GM23338 (cell line): ENCODE results near the gene ZNF592. TPM values are rescaled to one million over a fixed set of nuclear protein-coding genes. Genes with fewer than 3 reads are reported as not detected.

Experiments used
- ATAC-seq: fragments of 200-7000 bp; cut with Tn5 transposase; 3 replicates; pipeline ENCODE4 v1.9.1; 2020
- DNase-seq: peaks from one replicate; pipeline ENCODE4 v3.0.0-alpha.2; 2015; ENCODE audit warnings: low spot score
- H2AFZ ChIP-seq: fragments of 200-600 bp; sonication (generic); 2 replicates; pipeline ENCODE4 v1.8.0; 2016; ENCODE audit warnings: antibody characterized with exemption, mild to moderate bottlenecking, moderate library complexity
- H3F3A ChIP-seq: fragments of 200-600 bp; sonication (generic); replicated peaks from 2 replicates; pipeline ENCODE4 v1.8.0; 2017; ENCODE audit warnings: antibody characterized with exemption, mixed run types, low read depth
- H3K27ac ChIP-seq: fragments of 200-600 bp; sonication (generic); 2 replicates; pipeline ENCODE4 v1.6.1; 2016; ENCODE audit warnings: low read depth
- H3K27me3 ChIP-seq: fragments of 200-600 bp; sonication (generic); 2 replicates; pipeline ENCODE4 v1.8.0; 2016; ENCODE audit warnings: mild to moderate bottlenecking, mixed run types, moderate library complexity; ENCODE audit not compliant: insufficient read depth
- H3K36me3 ChIP-seq: fragments of 200-600 bp; sonication (generic); 2 replicates; pipeline ENCODE4 v1.8.0; 2016; ENCODE audit warnings: mild to moderate bottlenecking; ENCODE audit not compliant: insufficient read depth
- H3K4me1 ChIP-seq: fragments of 200-600 bp; sonication (generic); 2 replicates; pipeline ENCODE4 v1.8.0; 2016; ENCODE audit warnings: mild to moderate bottlenecking, moderate library complexity; ENCODE audit not compliant: insufficient read depth
- H3K4me2 ChIP-seq: fragments of 200-600 bp; sonication (generic); 2 replicates; pipeline ENCODE4 v1.7.1; 2017; ENCODE audit warnings: mixed run types
- H3K4me3 ChIP-seq: fragments of 200-600 bp; sonication (generic); 2 replicates; pipeline ENCODE4 v1.6.1; 2016; ENCODE audit warnings: mixed run types
- H3K79me2 ChIP-seq: fragments of 200-600 bp; sonication (generic); replicated peaks from 2 replicates; pipeline ENCODE4 v1.8.0; 2017; ENCODE audit warnings: mild to moderate bottlenecking; ENCODE audit not compliant: insufficient read depth
- H3K9me2 ChIP-seq: fragments of 200-600 bp; sonication (generic); 2 replicates; pipeline ENCODE4 v1.8.0; 2017; ENCODE audit not compliant: insufficient read depth
- H4K20me1 ChIP-seq: fragments of 200-600 bp; sonication (generic); replicated peaks from 2 replicates; pipeline ENCODE4 v1.8.0; 2017; ENCODE audit warnings: mild to moderate bottlenecking; ENCODE audit not compliant: insufficient read depth
- H3K27ac Mint-ChIP-seq: 2 replicates; pipeline ENCODE4 v1.8.0; 2020; ENCODE audit warnings: inconsistent platforms, mild to moderate bottlenecking, moderate library complexity, mixed read lengths
- H3K27me3 Mint-ChIP-seq: 3 replicates; pipeline ENCODE4 v1.8.0; 2022; ENCODE audit warnings: low read depth, mild to moderate bottlenecking, moderate library complexity, mixed read lengths, inconsistent platforms; ENCODE audit not compliant: insufficient read depth, poor library complexity
- H3K36me3 Mint-ChIP-seq: 3 replicates; pipeline ENCODE4 v1.8.0; 2021; ENCODE audit warnings: low read depth, mild to moderate bottlenecking, inconsistent platforms, moderate library complexity, mixed read lengths
- H3K4me1 Mint-ChIP-seq: 3 replicates; pipeline ENCODE4 v1.8.0; 2020; ENCODE audit warnings: mild to moderate bottlenecking, inconsistent platforms, mixed read lengths
- H3K4me3 Mint-ChIP-seq: 3 replicates; pipeline ENCODE4 v1.8.0; 2021; ENCODE audit warnings: moderate library complexity, mild to moderate bottlenecking, inconsistent platforms, mixed read lengths
- H3K9me3 Mint-ChIP-seq: 3 replicates; pipeline ENCODE4 v1.8.0; 2020; ENCODE audit warnings: moderate library complexity, mild to moderate bottlenecking, inconsistent platforms, mixed read lengths
- CREB1 ChIP-seq: fragments of 250-450 bp; sonication (Bioruptor Pico); IDR thresholded peaks from 2 replicates; pipeline ENCODE4 v1.5.0; 2020; ENCODE audit warnings: low read depth, mild to moderate bottlenecking, moderate library complexity
- EZH2 ChIP-seq: fragments of 200-600 bp; sonication (generic); IDR thresholded peaks from one replicate; pipeline ENCODE4 v1.8.0; 2017; ENCODE audit warnings: antibody characterized with exemption, mild to moderate bottlenecking, low read depth; ENCODE audit not compliant: unreplicated experiment
- EZH2phosphoT487 ChIP-seq: fragments of 200-600 bp; sonication (generic); IDR thresholded peaks from one replicate; pipeline ENCODE4 v1.8.1; 2018; ENCODE audit warnings: antibody characterized with exemption; ENCODE audit not compliant: unreplicated experiment
- JUNB ChIP-seq: IDR thresholded peaks from one replicate; pipeline ENCODE4 v1.6.1; 2016; ENCODE audit warnings: antibody characterized with exemption; ENCODE audit not compliant: unreplicated experiment
- NANOG ChIP-seq: IDR thresholded peaks from 2 replicates; pipeline ENCODE4 v1.6.1; 2016; ENCODE audit warnings: antibody characterized with exemption, borderline replicate concordance
- POLR2AphosphoS5 ChIP-seq: IDR thresholded peaks from 2 replicates; pipeline ENCODE4 v1.6.1; 2016; ENCODE audit warnings: antibody characterized with exemption, low read depth
- ZNF114 ChIP-seq: fragments of 250-450 bp; sonication (Bioruptor Pico); IDR thresholded peaks from 2 replicates; pipeline ENCODE4 v1.5.0; 2020; ENCODE audit warnings: mild to moderate bottlenecking, moderate library complexity
- ZNF331 ChIP-seq: fragments of 250-450 bp; sonication (Bioruptor Pico); IDR thresholded peaks from 2 replicates; pipeline ENCODE4 v1.5.0; 2020; ENCODE audit warnings: low read depth, mild to moderate bottlenecking, moderate library complexity
- polyA plus RNA-seq: library from polyadenylated mRNA; unstranded; fragments of >200 nt; fragmentation: Nextera tagmentation; extraction: Ambion mirVana; gene quantifications from 2 replicates; pipeline ENCODE4 v1.2.1, GENCODE V29; 2016
- total RNA-seq: library from RNA; depleted of rRNA; stranded (reverse); fragments of >200 nt; shearing (Covaris generic); gene quantifications from 2 replicates; pipeline ENCODE4 v1.2.3, GENCODE V29; 2014
- TF ChIP-seq, protein P1 (sequence below): IDR thresholded peaks from one replicate; pipeline ENCODE4 v1.6.1; 2018; ENCODE audit warnings: antibody characterized with exemption; ENCODE audit not compliant: unreplicated experiment
- TF ChIP-seq, protein P2 (sequence below), 2 experiments: fragments of 200-600 bp in 1 of 2; sonication (generic) in 1 of 2; conservative IDR thresholded peaks; 2 replicates each; pipeline versions ENCODE4 v1.5.1 to v1.6.1; 2016 to 2017; ENCODE audit warnings: antibody characterized with exemption in 2 of 2, low read depth in 2 of 2, mild to moderate bottlenecking in 2 of 2, moderate library complexity in 1 of 2
- TF ChIP-seq, protein P3 (sequence below): fragments of 250-450 bp; sonication (Bioruptor Pico); IDR thresholded peaks from 2 replicates; pipeline ENCODE4 v1.5.0; 2020; ENCODE audit warnings: mild to moderate bottlenecking, moderate library complexity
- TF ChIP-seq, protein P4 (sequence below): IDR thresholded peaks from 2 replicates; pipeline ENCODE4 v1.6.1; 2016; ENCODE audit warnings: antibody characterized with exemption

The ZNF592 gene
- total and polyA plus RNA-seq, 2 experiments from 2014 or later, result 4.4 to 21.4 TPM

DNA sequence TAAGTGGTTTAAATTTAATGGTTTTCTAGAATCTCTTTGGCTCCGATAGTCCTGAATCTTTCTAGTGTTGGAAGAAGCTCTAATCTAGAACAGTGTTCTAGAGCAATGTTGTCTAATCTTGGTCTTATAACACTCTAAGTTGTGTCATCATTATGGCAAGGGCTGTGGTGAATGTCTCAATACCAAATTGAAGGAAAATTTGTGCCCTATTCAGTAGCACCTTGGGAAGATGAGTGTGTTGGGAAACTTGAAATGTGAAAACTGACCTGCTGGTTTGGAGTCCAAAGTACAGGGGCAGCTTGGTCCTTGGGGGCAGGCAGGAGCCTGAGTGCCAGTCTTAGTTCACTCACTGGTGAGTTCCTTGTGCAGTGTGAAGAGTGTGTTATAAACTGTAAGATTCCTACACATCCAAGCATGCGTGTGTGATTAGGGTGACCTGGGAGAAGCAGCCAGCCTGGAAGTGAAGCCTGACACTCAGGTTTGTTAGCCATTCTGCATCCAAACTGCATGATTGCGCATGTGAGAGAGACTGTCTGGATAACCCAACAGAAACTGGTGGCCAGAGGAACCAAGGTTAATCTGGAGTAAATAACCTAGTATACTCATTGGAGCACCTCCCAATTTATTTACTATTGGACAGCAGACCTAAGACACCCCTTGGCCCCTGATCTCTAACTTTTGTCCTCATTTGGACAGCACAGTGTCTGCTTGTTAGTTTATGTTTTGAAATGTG lies 14.6 kb downstream of the ZNF592 start:
- Histone ChIP-seq H3K9me2 (no peaks in the 10 kb centered on the region), H2AFZ (no peak overlapping the region), H3K4me2 (no peak overlapping the region), H3K27me3 (no peaks in the 10 kb centered on the region), H3K79me2 (peaks cover 84% of the 10 kb centered on the region), H3K4me3 (no peak overlapping the region), H3F3A (0 out of 2 replicates have a peak, but pooled peaks cover 4% of the 10 kb centered on the region), H3K4me1 (no peaks in the 10 kb centered on the region; the same call in 1 of the 2 replicates), H4K20me1 (peaks cover 18% of the 10 kb centered on the region), H3K27ac (no peak overlapping the region), H3K36me3 (no peaks in the 10 kb centered on the region)
- Mint-ChIP-seq H3K36me3 (peaks cover 10% of the 10 kb centered on the region; the same call in 2 of the 3 replicates), H3K4me1 (0 out of 3 replicates have a peak, but pooled peaks cover 4% of the 10 kb centered on the region), H3K27ac (no peak overlapping the region), H3K27me3 (no peaks in the 10 kb centered on the region), H3K9me3 (no peaks in the 10 kb centered on the region), H3K4me3 (no peak overlapping the region)
- no peak for TF ChIP-seq EZH2
- TF ChIP-seq, protein P1, sequence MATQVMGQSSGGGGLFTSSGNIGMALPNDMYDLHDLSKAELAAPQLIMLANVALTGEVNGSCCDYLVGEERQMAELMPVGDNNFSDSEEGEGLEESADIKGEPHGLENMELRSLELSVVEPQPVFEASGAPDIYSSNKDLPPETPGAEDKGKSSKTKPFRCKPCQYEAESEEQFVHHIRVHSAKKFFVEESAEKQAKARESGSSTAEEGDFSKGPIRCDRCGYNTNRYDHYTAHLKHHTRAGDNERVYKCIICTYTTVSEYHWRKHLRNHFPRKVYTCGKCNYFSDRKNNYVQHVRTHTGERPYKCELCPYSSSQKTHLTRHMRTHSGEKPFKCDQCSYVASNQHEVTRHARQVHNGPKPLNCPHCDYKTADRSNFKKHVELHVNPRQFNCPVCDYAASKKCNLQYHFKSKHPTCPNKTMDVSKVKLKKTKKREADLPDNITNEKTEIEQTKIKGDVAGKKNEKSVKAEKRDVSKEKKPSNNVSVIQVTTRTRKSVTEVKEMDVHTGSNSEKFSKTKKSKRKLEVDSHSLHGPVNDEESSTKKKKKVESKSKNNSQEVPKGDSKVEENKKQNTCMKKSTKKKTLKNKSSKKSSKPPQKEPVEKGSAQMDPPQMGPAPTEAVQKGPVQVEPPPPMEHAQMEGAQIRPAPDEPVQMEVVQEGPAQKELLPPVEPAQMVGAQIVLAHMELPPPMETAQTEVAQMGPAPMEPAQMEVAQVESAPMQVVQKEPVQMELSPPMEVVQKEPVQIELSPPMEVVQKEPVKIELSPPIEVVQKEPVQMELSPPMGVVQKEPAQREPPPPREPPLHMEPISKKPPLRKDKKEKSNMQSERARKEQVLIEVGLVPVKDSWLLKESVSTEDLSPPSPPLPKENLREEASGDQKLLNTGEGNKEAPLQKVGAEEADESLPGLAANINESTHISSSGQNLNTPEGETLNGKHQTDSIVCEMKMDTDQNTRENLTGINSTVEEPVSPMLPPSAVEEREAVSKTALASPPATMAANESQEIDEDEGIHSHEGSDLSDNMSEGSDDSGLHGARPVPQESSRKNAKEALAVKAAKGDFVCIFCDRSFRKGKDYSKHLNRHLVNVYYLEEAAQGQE, result no peak
- TF ChIP-seq, protein P2, sequence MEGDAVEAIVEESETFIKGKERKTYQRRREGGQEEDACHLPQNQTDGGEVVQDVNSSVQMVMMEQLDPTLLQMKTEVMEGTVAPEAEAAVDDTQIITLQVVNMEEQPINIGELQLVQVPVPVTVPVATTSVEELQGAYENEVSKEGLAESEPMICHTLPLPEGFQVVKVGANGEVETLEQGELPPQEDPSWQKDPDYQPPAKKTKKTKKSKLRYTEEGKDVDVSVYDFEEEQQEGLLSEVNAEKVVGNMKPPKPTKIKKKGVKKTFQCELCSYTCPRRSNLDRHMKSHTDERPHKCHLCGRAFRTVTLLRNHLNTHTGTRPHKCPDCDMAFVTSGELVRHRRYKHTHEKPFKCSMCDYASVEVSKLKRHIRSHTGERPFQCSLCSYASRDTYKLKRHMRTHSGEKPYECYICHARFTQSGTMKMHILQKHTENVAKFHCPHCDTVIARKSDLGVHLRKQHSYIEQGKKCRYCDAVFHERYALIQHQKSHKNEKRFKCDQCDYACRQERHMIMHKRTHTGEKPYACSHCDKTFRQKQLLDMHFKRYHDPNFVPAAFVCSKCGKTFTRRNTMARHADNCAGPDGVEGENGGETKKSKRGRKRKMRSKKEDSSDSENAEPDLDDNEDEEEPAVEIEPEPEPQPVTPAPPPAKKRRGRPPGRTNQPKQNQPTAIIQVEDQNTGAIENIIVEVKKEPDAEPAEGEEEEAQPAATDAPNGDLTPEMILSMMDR (conservative IDR thresholded peaks at IDR 0.05; ENCODE audit: low read depth in 2 of 2), result no peak
- TF ChIP-seq, protein P3, sequence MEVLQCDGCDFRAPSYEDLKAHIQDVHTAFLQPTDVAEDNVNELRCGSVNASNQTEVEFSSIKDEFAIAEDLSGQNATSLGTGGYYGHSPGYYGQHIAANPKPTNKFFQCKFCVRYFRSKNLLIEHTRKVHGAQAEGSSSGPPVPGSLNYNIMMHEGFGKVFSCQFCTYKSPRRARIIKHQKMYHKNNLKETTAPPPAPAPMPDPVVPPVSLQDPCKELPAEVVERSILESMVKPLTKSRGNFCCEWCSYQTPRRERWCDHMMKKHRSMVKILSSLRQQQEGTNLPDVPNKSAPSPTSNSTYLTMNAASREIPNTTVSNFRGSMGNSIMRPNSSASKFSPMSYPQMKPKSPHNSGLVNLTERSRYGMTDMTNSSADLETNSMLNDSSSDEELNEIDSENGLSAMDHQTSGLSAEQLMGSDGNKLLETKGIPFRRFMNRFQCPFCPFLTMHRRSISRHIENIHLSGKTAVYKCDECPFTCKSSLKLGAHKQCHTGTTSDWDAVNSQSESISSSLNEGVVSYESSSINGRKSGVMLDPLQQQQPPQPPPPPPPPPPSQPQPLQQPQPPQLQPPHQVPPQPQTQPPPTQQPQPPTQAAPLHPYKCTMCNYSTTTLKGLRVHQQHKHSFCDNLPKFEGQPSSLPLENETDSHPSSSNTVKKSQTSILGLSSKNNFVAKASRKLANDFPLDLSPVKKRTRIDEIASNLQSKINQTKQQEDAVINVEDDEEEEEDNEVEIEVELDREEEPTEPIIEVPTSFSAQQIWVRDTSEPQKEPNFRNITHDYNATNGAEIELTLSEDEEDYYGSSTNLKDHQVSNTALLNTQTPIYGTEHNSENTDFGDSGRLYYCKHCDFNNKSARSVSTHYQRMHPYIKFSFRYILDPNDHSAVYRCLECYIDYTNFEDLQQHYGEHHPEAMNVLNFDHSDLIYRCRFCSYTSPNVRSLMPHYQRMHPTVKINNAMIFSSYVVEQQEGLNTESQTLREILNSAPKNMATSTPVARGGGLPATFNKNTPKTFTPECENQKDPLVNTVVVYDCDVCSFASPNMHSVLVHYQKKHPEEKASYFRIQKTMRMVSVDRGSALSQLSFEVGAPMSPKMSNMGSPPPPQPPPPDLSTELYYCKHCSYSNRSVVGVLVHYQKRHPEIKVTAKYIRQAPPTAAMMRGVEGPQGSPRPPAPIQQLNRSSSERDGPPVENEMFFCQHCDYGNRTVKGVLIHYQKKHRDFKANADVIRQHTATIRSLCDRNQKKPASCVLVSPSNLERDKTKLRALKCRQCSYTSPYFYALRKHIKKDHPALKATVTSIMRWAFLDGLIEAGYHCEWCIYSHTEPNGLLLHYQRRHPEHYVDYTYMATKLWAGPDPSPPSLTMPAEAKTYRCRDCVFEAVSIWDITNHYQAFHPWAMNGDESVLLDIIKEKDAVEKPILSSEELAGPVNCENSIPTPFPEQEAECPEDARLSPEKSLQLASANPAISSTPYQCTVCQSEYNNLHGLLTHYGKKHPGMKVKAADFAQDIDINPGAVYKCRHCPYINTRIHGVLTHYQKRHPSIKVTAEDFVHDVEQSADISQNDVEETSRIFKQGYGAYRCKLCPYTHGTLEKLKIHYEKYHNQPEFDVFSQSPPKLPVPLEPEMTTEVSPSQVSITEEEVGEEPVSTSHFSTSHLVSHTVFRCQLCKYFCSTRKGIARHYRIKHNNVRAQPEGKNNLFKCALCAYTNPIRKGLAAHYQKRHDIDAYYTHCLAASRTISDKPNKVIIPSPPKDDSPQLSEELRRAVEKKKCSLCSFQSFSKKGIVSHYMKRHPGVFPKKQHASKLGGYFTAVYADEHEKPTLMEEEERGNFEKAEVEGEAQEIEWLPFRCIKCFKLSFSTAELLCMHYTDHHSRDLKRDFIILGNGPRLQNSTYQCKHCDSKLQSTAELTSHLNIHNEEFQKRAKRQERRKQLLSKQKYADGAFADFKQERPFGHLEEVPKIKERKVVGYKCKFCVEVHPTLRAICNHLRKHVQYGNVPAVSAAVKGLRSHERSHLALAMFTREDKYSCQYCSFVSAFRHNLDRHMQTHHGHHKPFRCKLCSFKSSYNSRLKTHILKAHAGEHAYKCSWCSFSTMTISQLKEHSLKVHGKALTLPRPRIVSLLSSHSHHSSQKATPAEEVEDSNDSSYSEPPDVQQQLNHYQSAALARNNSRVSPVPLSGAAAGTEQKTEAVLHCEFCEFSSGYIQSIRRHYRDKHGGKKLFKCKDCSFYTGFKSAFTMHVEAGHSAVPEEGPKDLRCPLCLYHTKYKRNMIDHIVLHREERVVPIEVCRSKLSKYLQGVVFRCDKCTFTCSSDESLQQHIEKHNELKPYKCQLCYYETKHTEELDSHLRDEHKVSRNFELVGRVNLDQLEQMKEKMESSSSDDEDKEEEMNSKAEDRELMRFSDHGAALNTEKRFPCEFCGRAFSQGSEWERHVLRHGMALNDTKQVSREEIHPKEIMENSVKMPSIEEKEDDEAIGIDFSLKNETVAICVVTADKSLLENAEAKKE (CRISPR knock-in tag), result no peak
- TF ChIP-seq ZNF114, result no peak
- TF ChIP-seq EZH2phosphoT487, result no peak
- no peak for TF ChIP-seq POLR2AphosphoS5
- TF ChIP-seq ZNF331 (CRISPR knock-in tag), result no peak
- no peak for TF ChIP-seq JUNB
- TF ChIP-seq, protein P4, sequence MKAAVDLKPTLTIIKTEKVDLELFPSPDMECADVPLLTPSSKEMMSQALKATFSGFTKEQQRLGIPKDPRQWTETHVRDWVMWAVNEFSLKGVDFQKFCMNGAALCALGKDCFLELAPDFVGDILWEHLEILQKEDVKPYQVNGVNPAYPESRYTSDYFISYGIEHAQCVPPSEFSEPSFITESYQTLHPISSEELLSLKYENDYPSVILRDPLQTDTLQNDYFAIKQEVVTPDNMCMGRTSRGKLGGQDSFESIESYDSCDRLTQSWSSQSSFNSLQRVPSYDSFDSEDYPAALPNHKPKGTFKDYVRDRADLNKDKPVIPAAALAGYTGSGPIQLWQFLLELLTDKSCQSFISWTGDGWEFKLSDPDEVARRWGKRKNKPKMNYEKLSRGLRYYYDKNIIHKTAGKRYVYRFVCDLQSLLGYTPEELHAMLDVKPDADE, result no peak
- no peak for TF ChIP-seq CREB1 (CRISPR knock-in tag)
- TF ChIP-seq NANOG, result no peak
- DNase-seq (no peak), ATAC-seq (no peak)
